NCI-H2107 treated with DMSO at 0.1 percent for 48 hours (cell line): ENCODE data around the gene IFNLR1.
"Not testable (repeated sequence)": the region's sequence is repeated elsewhere in the genome, so short reads cannot be mapped to it uniquely, and the experiment has no call there.

Experiments
- DNase-seq: peaks from one replicate; lab custom pipeline; 2025; ENCODE audit not compliant: unreplicated experiment; lab: John Stamatoyannopoulos, UW

The IFNLR1 gene

GRCh38 chr1:24186993-24187790, at the start of gene IFNLR1:
IFNLR1 (minus strand) TSS chr1:24187289; CDS start chr1:24187248, 41 bp downstream.
- DNase-seq = peak; percentile 63

GRCh38 chr1:24235921-24236788, 49.1 kb upstream of the IFNLR1 start:
- DNase-seq = no peak

DNA sequence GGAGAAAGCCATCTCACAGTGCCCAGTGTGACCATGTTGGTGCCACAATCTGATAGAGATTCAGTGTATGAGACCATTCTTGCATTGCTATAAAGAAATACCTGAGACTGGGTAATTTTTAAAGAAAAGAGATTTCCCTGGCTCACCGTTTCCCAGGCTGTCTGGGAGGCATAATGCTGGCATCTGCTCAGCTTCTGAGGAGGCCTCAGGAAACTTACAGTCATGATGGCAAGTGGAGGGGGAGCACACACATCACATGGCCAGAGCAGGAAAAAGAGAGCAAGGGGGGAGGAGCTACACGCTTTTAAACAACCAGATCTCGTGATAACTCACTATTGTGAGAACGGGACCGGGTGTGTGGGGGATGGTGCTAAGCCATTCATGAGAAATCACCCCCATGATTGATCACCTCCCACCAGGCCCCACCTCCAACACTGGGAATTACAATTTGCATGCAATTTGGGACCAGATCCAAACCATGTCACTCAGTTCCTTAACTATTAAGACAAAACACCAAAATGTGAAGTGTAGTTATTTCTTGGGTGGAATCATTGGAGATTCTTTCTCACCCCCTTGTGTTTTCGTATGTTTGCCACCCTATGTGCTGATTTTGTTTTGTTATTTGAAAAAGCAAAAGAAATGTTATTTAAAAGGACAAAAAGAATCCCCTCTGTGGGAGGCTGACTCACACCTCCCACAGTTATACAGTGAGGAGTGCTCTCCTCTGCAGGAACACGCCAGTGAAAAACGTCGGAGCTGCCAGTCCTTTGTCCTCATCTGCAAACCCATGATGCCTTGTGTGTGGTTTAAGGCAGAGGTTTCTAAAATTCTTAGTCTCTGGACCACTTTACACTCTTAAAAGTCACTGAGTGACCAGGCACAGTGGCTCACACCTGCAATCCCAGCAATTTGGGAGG, 46.9 kb upstream of the IFNLR1 start:
- DNase-seq = no peak

DNA sequence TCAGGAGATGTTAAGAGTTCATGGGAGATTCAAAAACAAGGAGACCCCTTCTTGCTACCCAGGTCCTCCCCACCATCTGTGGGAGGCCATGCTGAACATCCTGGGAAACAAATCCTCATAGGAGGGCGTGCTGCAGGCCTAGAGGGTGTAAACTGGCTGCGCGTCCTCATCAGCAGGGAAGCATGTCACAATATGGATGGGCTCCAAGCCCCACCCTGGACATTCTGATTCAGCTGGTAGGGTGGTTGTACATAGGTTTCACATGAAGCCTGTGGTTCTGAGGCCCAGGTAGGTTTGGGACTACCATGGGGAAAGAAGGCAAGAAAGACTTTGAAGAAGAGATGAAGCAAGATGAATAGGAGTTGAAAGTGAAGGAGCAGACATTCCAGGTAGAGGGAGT, 44.6 kb upstream of the IFNLR1 start:
- no peak for DNase-seq

- DNase-seq = no peak
Observed at GRCh38 chr1:24228311-24228710, 41.2 kb upstream of the IFNLR1 start.

DNA sequence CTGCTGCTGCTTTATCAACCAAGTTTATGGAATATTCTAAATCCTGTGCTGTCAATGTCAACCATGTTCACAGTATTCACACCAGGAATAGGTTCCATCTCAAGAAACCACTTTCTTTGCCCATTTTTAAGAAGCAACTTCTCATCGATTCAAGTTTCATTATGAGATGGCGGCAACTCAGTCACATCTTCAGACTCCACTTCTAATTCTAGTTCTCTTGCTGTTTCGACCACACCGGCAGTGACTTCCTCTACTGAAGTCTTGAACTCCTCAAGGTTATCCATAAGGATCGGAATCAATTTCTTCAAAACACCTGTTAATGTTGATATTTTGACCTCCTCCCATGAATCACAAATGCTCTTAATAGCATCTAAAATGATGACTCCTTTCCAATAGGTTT, 39.7 kb upstream of the IFNLR1 start:
- no peak for DNase-seq

GRCh38 chr1:24224761-24225160, 37.7 kb upstream of the IFNLR1 start:
- DNase-seq = no peak

- DNase-seq = no peak
Observed at GRCh38 chr1:24224086-24224485, 37.0 kb upstream of the IFNLR1 start.

DNA sequence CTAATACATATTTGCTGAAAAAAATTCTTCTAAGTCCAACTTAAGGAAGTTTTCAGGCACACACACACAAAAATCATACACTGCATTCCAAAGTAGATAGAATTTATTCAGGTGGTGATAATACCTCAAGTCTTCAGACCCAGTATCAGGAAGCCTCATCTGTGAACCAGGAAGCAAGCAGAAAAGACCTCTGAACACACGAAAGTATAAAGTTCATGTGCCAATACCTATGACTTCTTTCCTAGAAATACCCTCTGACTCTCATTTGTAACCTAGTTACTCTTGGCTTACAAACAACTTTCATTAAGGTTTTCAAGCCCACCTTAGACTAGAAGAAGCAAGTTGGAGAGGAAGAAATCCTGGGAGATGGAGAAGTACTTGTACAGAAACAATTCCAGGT, 35.7 kb upstream of the IFNLR1 start:
- no peak for DNase-seq

DNA sequence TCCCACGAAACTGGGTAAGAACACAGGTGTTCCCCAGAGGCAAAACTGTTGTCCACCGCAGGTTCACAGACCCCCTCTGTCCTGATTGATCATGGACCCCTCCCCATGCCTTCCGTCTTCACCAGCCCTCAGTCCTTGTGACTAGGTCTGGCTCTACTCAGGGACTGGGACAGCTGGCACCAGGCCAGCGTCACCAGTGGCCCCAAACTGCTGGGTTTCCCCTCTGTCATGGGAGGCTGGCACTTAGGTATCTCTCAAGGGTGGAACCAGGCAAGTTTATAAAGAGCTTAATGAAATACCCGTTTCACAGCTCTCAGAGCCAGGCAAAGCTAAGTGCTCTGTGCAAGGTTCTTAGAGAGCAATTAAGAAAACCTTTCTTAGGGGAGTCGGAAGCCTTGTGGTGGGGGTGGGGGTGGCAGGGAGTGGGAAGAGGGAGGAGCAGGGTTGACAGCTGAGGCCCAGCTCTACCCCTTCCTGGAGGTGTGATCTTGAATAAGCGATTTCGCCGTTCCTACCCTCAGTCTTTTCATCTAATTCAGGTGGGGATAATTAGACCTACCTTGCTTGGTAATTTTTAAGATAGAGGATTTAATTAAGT, 35.0 kb upstream of the IFNLR1 start:
- DNase-seq = no peak

GRCh38 chr1:24221246-24221645, 34.2 kb upstream of the IFNLR1 start:
- DNase-seq = no peak

GRCh38 chr1:24216276-24217074, 29.4 kb upstream of the IFNLR1 start:
- DNase-seq = no peak

DNA sequence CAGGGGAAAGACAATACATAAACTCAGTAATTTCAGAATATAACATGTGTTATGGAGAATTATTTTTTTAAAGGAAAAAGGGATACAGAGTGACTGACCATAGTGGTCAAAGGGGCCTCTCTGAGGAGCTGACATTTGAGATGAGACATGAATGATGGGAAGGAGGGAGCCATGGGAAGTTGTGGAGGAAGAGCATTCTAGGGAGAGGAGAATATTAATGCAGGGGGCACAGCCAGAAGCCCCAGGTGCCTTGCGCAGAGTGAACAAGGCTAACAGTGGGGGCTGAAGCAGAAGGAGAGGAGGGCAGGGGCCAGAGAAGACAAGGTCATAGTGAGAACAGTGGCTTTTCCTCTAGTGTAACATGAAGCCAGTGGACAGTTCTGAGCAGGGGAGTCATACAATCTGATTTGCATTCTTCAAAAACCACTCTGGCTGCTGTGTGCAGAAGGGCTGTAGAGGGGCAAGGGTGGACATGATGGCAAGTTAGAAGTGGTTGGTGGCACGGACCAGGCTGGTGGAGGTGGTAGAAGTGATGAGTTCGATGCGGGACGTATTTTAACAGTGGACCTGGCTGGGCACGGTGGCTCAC, 28.2 kb upstream of the IFNLR1 start:
- DNase-seq = no peak

GRCh38 chr1:24212376-24212775, 25.3 kb upstream of the IFNLR1 start:
- DNase-seq = no peak

- no peak for DNase-seq
Observed at GRCh38 chr1:24210195-24210627, 23.1 kb upstream of the IFNLR1 start.

GRCh38 chr1:24209097-24209496, 22.0 kb upstream of the IFNLR1 start:
- no peak for DNase-seq

GRCh38 chr1:24207709-24208108, 20.6 kb upstream of the IFNLR1 start:
- no peak for DNase-seq

DNA sequence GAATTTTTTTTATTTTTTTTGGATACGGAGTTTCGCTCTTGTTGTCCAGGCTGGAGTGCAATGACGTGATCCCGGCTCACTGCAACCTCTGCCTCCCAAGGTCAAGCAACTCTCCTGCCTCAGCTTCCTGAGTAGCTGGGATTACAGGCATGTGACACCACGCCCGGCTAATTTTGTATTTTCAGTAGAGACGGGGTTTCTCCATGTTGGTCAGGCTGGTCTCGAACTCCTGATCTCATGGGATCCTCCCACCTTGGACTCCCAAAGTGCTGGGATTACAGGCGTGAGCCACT, 20.3 kb upstream of the IFNLR1 start:
- not testable (repeated sequence) for DNase-seq

DNA sequence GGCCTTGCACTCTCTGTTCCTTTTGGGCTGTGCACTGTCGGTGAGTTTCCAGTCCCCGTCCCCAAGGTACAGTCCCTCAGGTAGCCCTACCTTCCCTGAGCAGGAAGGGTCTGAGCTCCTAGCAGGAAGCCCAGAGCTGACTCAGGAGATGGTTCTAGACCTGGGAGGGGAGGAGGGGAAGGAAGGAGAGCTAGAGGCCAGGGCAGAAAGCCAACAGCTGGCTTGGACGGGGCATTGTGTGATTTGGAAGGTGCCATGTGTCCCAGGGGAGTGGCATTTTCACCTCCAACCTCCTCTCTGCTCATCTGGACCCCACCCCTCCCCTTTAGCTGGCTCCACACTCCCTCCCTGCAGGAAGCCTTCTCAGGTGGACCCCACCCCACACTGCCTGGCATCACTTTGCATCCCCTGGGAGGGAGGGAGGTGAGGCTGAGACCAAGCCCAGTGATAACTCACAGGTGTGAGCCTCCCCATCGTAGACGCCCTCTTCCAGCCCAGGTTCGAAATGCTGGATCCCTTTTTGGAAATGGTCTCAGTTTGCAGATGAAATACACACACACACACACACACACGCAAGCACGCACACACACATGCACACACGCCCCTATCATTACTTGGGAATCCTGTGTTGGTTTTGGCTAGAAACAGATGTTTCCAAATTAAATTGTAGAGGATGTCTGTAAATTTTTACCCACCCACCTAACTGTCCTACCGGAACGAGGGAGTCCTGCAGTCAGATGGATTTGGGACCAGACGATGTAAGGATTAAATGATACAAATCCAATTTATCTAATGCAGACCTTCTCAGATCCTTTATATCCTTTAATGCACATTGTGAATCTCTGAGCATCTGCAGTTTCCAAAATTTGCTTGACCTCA, 19.7 kb upstream of the IFNLR1 start:
- no peak for DNase-seq
